C4-2B (cell line): ENCODE measurements around the gene CARMIL1.

ENCODE experiments used
- H3K27ac ChIP-seq: fragments of 450-650 bp; 2 replicates; pipeline ENCODE4 v1.5.1; 2017
- ZFX ChIP-seq: fragments of 450-650 bp; IDR thresholded peaks from 2 replicates; pipeline ENCODE4 v1.6.1; 2017
- TF ChIP-seq, protein P1 (sequence below): fragments of 450-650 bp; conservative IDR thresholded peaks from 2 replicates; pipeline ENCODE4 v1.5.1; 2017; ENCODE audit warnings: mild to moderate bottlenecking

CARMIL1 gene

DNA sequence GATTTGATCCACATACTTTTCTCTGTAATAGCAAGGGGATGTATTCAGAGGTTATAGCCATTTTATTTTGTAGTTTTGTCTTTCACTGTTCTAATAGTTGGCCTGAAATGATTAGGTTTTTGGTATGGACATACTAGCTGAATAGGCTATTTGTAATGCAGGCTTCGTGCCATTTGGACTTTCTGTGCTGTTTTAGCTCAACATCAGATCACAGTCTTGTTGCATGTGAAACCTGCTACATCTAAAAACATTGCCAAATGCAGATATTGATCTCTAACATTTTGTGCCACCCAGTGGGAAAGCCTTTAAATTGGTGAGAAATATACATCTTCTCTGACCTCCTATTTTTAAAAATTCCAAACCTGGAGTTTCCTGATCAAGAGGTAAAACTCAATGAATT, 215.3 kb downstream of the CARMIL1 start:
- TF ChIP-seq, protein P1, sequence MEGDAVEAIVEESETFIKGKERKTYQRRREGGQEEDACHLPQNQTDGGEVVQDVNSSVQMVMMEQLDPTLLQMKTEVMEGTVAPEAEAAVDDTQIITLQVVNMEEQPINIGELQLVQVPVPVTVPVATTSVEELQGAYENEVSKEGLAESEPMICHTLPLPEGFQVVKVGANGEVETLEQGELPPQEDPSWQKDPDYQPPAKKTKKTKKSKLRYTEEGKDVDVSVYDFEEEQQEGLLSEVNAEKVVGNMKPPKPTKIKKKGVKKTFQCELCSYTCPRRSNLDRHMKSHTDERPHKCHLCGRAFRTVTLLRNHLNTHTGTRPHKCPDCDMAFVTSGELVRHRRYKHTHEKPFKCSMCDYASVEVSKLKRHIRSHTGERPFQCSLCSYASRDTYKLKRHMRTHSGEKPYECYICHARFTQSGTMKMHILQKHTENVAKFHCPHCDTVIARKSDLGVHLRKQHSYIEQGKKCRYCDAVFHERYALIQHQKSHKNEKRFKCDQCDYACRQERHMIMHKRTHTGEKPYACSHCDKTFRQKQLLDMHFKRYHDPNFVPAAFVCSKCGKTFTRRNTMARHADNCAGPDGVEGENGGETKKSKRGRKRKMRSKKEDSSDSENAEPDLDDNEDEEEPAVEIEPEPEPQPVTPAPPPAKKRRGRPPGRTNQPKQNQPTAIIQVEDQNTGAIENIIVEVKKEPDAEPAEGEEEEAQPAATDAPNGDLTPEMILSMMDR = no peak
- no peak for TF ChIP-seq ZFX
- H3K27ac ChIP-seq = no peak overlapping the region

DNA sequence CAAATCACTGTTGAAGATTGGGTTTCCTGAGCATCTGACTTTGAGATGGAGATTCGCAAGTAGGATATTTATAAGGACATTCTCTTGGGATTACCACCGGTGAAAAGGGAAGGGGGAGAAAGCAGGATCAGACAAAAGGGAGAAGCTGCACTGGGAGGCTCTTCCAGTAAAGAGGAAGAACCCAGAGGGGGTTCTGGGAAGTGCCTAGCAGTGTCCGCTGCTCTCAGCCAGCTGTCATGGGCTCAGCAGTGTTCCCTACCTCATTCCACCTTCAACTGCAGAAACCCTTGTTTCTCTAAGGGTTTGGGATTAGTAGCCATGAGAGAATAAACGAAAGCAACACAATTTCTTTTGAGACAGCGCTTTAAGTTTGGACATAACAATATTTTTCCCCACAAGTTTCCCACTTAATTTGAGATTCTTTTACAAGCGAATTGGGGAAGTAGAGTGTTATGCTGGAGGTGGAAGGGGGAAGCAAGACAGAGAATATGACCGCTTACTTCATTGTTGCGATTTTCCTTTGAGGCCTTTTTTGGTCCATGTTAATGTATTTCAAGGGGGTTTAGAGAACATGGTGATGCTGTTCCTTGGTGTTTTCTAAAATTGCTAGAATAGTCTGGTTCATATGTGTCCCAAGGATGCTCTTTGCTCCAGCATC, 218.3 kb downstream of the CARMIL1 start:
- H3K27ac ChIP-seq = no peak overlapping the region
- no peak for TF ChIP-seq ZFX
- TF ChIP-seq, protein P1 = no peak

DNA sequence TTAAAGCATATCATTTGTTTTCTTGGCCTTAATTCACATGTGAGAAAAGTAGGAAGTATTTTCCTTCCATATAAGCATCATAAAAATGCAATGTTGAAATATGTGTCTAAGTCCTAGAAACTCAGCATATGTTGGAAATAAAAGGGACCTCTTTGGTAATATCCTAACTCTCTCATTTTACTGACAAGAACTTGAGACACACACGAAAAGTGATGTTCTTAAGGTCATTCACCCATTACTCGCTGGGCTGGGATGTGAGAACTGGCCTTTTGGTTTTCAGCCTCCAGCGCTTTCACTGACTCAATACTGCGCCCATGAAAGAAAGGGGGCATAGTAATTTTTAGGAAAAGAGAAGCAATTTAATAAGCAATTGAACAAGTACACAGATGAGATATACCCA, 219.3 kb downstream of the CARMIL1 start:
- H3K27ac ChIP-seq = no peak overlapping the region
- no peak for TF ChIP-seq ZFX
- TF ChIP-seq, protein P1 = no peak

DNA sequence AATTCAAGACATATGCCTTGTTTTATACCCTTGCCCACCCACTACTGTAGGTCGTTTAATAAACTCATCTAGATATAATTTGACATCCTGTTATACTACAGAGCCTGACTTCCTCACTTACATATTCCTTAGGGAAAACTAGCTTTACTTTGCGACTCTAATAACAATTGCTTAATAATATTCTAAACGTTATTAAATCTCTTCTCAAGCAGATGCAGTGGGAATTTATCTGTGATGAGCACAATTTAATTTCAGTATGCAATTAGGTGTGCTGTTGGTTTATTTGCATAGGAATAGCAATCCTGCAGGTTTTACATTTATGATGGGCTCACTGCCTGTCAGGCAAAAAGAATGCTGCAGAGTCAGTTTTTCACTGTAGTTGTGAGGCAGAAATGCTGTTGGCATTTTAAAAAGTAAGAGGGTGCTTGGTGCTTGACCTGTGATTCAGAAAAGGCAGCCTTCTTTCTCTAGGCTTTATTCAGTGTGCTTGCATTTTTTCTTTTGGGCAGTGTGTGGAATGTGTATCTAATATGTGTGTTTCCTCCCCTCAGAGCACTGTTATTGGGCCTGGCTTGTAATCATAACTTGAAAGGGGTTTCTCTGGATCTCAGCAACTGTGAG, 220.6 kb downstream of the CARMIL1 start:
- H3K27ac ChIP-seq = no peak overlapping the region

DNA sequence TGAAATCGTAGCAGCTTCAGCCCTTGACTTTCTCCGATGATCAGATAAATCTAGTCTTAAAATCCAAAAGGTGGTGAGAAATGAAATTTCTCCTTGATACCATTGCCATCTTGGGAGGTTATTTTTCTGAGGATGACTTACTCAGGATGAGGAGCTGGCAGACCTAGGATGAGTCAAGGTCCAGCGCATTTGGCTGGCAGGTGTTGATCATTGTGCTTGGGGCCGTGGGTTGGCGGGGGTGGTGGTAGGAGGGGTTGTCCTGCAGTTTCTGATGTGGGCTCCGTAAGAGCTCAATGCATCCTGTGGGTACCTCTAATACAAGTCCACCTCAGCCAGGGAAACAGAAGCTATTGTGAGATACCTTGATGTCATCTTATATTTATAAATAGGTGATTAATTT, 224.5 kb downstream of the CARMIL1 start:
- TF ChIP-seq, protein P1 = no peak
- no peak for TF ChIP-seq ZFX
- H3K27ac ChIP-seq = no peak overlapping the region

More for the DNA sequence above, 220.6 kb downstream of the CARMIL1 start:
- TF ChIP-seq, protein P1 = no peak
- no peak for TF ChIP-seq ZFX

DNA sequence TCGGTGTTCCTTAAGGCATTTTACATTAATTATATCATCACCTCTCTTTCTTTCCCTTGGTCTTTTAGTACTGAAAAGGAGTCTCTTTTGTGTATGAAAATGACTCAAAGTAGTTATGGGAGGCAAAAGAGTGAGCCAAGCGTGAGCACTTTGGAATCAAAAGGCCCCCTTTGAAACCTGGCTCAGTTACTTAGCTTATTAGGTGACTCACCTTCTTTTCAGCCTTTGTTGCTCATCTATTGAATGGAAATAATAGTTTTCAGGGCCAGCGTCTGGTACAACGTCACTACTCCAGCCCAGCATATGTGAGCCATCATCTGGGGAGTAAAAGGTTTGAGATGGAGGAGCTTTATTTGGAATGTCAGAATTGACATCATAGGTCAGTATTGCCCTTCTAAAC, 225.5 kb downstream of the CARMIL1 start:
- TF ChIP-seq ZFX = no peak
- TF ChIP-seq, protein P1 = no peak
- no peak overlapping the region for H3K27ac ChIP-seq

DNA sequence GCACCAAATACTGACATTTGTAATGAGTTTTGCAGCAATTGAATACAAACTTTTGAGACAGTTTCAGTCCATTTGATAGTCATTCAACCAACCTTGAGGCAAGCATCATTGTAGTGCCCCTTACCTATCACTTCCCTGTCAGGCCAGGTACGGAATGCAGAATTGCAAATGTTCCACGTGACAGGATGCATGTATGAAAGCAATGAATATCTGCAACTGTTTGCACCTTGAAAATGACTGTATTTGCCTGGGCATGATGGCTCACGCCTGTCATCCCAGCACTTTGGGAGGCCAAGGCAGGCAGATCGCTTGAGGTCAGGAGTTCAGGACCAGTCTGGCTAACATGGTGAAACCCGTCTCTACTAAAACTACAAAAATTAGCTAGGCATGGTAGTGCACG, 226.8 kb downstream of the CARMIL1 start:
- TF ChIP-seq, protein P1 = no peak
- TF ChIP-seq ZFX = no peak
- H3K27ac ChIP-seq = no peak overlapping the region
